GM18519 (cell line): ENCODE results near the gene CYREN.

Experiments
- ATAC-seq: cut with Tn5 transposase; IDR thresholded peaks from one replicate; pipeline ENCODE4 v1.9.1; 2021; ENCODE audit warnings: mild to moderate bottlenecking, moderate library complexity; ENCODE audit not compliant: unreplicated experiment, low FRiP score

CYREN gene

DNA sequence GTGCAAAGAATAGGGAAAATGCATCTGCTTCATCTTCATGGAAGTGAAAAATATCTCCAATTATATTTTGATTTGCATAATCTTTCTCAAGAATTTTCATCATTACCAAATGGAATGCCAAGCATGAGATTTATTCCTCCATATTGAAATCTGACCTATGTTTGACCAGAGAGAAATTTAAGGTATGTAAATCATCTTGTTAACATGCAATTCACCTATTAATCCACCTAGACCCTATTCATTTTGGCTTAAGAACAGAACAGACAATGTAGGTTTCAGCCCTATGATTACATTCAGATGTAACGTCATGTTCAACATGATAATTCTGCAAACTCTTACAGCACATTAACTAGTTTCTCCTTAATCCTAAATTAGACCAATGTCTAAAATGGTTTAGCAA is 53.4 kb downstream of the CYREN start:
- no peak for ATAC-seq
